ENCODE results near the gene GARNL3. TPM values are rescaled to one million over a fixed set of nuclear protein-coding genes. Genes with fewer than 3 reads are reported as not detected.
A peak's percentile ranks its signal among the peaks of the same experiment; 100 is the strongest.

The GARNL3 gene
- total RNA-seq, 2 experiments from 2014 or later, result 16.1 to 17.2 TPM

DNA sequence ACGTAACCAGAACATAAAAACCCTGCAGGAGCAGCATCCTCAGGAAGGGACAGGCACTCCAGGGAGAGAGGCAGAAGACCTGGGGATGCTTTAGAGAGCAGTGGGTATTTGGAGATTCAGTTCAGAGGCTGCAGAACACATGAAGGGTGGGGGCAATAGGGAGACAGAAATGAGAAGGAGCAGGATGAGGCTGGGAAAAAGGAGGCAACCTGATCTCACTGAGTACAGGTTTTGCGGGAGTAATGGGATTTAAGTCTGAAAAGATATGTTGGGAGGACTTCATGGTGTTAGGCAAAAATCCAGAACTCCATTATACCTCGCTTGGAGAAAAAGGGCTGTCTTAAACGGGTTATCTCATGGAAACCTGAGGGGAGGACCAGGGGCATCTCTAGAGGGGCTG, 41.3 kb upstream of the GARNL3 start:
- no TSS peak for BruUV-seq (replicated peaks)
- Histone ChIP-seq H3K4me3 (ENCODE audit: low read depth, low read length, poor library complexity, severe bottlenecking) (no peak overlapping the region), H3K9me3 (ENCODE audit: low read length) (no peaks in the 10 kb centered on the region), H3K4me2 (ENCODE audit: low read length) (peak overlapping the region; percentile 91; the same call in 1 of the 2 replicates), H3K27ac (ENCODE audit: low read depth, low read length, poor library complexity, severe bottlenecking) (no peak overlapping the region), H3K4me1 (ENCODE audit: insufficient read depth, low read length, poor library complexity, severe bottlenecking) (peaks cover 46% of the 10 kb centered on the region), H4K20me1 (ENCODE audit: insufficient read depth, low read length) (no peaks in the 10 kb centered on the region), H3K9me2 (ENCODE audit: insufficient read depth, low read length) (no peaks in the 10 kb centered on the region), H3K79me2 (ENCODE audit: insufficient read depth, low read depth, low read length) (no peaks in the 10 kb centered on the region), H3K36me3 (ENCODE audit: insufficient read depth, low read length) (no peaks in the 10 kb centered on the region), H2AFZ (ENCODE audit: low read length) (no peak overlapping the region)
- intact Hi-C loops (cut with micrococcal nuclease; ENCODE audit: unreplicated experiment), result no loop called here
- no peak for DNase-seq (ENCODE audit: low spot score)
- ChIA-PET POLR2A (no interaction called here), CTCF (ENCODE audit: unreplicated experiment) (interaction anchor here (0.6 kb wide), 1 partner anchor 173 kb away, joined by 3 read pairs; no protein-coding TSS in a partner anchor)
- TF ChIP-seq EZH2phosphoT487 (IDR thresholded peaks at IDR 0.05; ENCODE audit: borderline replicate concordance, low read depth, low read length), result no peak
- TF ChIP-seq, protein P1, sequence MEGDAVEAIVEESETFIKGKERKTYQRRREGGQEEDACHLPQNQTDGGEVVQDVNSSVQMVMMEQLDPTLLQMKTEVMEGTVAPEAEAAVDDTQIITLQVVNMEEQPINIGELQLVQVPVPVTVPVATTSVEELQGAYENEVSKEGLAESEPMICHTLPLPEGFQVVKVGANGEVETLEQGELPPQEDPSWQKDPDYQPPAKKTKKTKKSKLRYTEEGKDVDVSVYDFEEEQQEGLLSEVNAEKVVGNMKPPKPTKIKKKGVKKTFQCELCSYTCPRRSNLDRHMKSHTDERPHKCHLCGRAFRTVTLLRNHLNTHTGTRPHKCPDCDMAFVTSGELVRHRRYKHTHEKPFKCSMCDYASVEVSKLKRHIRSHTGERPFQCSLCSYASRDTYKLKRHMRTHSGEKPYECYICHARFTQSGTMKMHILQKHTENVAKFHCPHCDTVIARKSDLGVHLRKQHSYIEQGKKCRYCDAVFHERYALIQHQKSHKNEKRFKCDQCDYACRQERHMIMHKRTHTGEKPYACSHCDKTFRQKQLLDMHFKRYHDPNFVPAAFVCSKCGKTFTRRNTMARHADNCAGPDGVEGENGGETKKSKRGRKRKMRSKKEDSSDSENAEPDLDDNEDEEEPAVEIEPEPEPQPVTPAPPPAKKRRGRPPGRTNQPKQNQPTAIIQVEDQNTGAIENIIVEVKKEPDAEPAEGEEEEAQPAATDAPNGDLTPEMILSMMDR (conservative IDR thresholded peaks at IDR 0.05; ENCODE audit: low read length), result no peak

DNA sequence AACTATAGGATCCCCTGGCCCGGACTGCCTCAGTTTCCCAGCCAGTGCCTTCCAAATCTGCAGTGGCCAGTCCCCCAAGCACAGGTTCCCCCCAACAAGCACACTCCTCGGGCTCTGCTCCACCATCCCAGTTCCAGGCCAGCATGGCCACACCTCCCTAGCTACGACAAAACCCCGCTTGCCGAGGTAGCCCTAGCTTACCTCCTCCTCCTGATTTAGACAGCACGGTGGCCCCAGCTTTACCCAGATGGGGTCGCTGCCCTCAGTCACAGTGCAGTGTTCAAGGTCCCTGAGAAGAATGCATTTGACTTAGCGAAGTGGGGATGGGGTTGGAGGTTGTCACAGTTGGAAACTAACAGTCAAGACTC, 40.8 kb upstream of the GARNL3 start:
- H2AFZ ChIP-seq (ENCODE audit: low read length), result peak overlapping the region; percentile 45; the same call in 1 of the 2 replicates
- H3K36me3 ChIP-seq (ENCODE audit: insufficient read depth, low read length), result no peaks in the 10 kb centered on the region
- no peaks in the 10 kb centered on the region for H4K20me1 ChIP-seq (ENCODE audit: insufficient read depth, low read length)
- POLR2A ChIA-PET, result interaction anchor here (0.9 to 1.8 kb wide), 3 partner anchors 21 to 309 kb away, joined by 3 to 9 read pairs (median 5); partner anchors contain the start of gene RALGPS1
- BruUV-seq (replicated peaks), result no TSS peak
- H3K9me3 ChIP-seq (ENCODE audit: low read length), result no peaks in the 10 kb centered on the region
- TF ChIP-seq, protein P1 (conservative IDR thresholded peaks at IDR 0.05; ENCODE audit: low read length), result 0 out of 2 replicates have a peak, but pooled peaks have one; percentile 34
- TF ChIP-seq EZH2phosphoT487 (IDR thresholded peaks at IDR 0.05; ENCODE audit: borderline replicate concordance, low read depth, low read length), result no peak
- CTCF ChIA-PET (ENCODE audit: unreplicated experiment), result interaction anchor here (0.6 kb wide), 1 partner anchor 173 kb away, joined by 3 read pairs; no protein-coding TSS in a partner anchor
- no peaks in the 10 kb centered on the region for H3K9me2 ChIP-seq (ENCODE audit: insufficient read depth, low read length)
- H3K27ac ChIP-seq (ENCODE audit: low read depth, low read length, poor library complexity, severe bottlenecking), result no peak overlapping the region
- no peaks in the 10 kb centered on the region for H3K79me2 ChIP-seq (ENCODE audit: insufficient read depth, low read depth, low read length)
- intact Hi-C loops (cut with micrococcal nuclease; ENCODE audit: unreplicated experiment), result loop anchor here (2.0 kb wide), 2 partner anchors 173 to 225 kb away; partner anchors contain the start of gene SLC2A8
- peak overlapping the region; percentile 91 for H3K4me2 ChIP-seq (ENCODE audit: low read length)
- H3K4me3 ChIP-seq (ENCODE audit: low read depth, low read length, poor library complexity, severe bottlenecking), result peak overlapping the region; percentile 75
- H3K4me1 ChIP-seq (ENCODE audit: insufficient read depth, low read length, poor library complexity, severe bottlenecking), result peaks cover 46% of the 10 kb centered on the region
- no peak for DNase-seq (ENCODE audit: low spot score)

Measured in OCI-LY7 (cell line).